ENCODE results near the gene DMTF1. TPM values are rescaled to one million over a fixed set of nuclear protein-coding genes. Genes with fewer than 3 reads are reported as not detected.

DMTF1 gene
- polyA plus RNA-seq, 3 donors, result 4.9 to 108 (median 8.3) TPM

GRCh38 chr7:87223666-87224065 lies 71.4 kb downstream of the DMTF1 start:
- no peak overlapping the region for H2AFZ ChIP-seq (ENCODE audit: insufficient read depth, low read depth, low read length, poor library complexity, severe bottlenecking)
- peaks cover 0 to 2% (median 0%) of the 10 kb centered on the region in 7 donors for H3K9me3 Mint-ChIP-seq
- H3K27ac Mint-ChIP-seq, result no peak overlapping the region
- H3K79me2 ChIP-seq (ENCODE audit: insufficient read depth, low read length), result peaks cover 9% of the 10 kb centered on the region
- no peak overlapping the region for H3K9ac ChIP-seq (ENCODE audit: insufficient read depth, low read length, poor library complexity, severe bottlenecking)
- peaks cover 22 to 29% of the 10 kb centered on the region in 2 donors for H3K27me3 ChIP-seq (ENCODE audit: control insufficient read depth in 2 of 2, insufficient read depth in 2 of 2, low read length in 2 of 2)
- no peaks in the 10 kb centered on the region for H3K36me3 Mint-ChIP-seq
- no peak for DNase-seq
- peaks cover 9 to 17% of the 10 kb centered on the region in 2 donors for H3K4me1 ChIP-seq (ENCODE audit: control insufficient read depth in 1 of 2, insufficient read depth in 2 of 2, low read length in 2 of 2)
- intact Hi-C loops (cut with micrococcal nuclease), result no loop called here
- no CpG with 5 or more reads among the region's 1 CpG for WGBS (ENCODE audit: insufficient coverage)
- no peaks in the 10 kb centered on the region for H3K36me3 ChIP-seq (replicated peaks in 1 of 2; ENCODE audit: control insufficient read depth in 1 of 2, insufficient read depth in 2 of 2, low read length in 2 of 2)
- no peak overlapping the region for H3K4me2 ChIP-seq (replicated peaks; ENCODE audit: extremely low read depth, low read length, poor library complexity, severe bottlenecking)
- no peak overlapping the region for H3K4me3 ChIP-seq (replicated peaks in 1 of 3; ENCODE audit: low read depth in 2 of 3, low read length in 3 of 3)
- peaks cover 0 to 19% (median 16%) of the 10 kb centered on the region in 3 donors for H3K27me3 Mint-ChIP-seq (ENCODE audit: low read depth in 3 of 3)
- H3K27ac ChIP-seq (ENCODE audit: low read depth in 1 of 2, low read length in 2 of 2), result no peak overlapping the region
- no peak overlapping the region for H3K4me3 Mint-ChIP-seq
- peaks cover 4% of the 10 kb centered on the region for H4K20me1 ChIP-seq (ENCODE audit: insufficient read depth, low read length)
- peaks cover 13% of the 10 kb centered on the region for H3K4me1 Mint-ChIP-seq
- TF ChIP-seq CTCF (IDR thresholded peaks at IDR 0.05), result no peak
- no peaks in the 10 kb centered on the region for H3K9me3 ChIP-seq (replicated peaks in 1 of 2; ENCODE audit: control insufficient read depth in 1 of 2, insufficient read depth in 1 of 2, low read length in 2 of 2)

DNA sequence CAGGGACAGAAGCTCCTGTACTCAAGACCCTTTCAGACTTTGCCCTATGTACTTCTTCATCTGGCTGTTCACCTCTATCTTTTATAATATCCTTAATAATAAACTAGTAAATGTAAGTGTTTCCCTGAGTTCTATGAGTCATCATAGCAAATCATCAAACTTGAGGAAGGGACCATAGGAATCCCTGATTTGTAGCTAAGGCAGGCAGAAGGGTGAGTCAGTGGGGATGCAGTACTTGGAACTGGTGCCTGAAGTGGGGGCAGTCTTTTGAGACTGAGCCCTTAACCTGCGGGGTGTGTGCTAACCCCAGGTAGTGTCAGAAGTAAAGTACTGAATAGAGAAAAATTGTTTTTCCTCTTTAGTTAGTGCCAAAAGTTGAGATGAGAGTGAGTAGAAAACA lies 73.4 kb downstream of the DMTF1 start:
- H3K27me3 Mint-ChIP-seq (ENCODE audit: low read depth in 3 of 3), result peaks cover 0 to 16% (median 13%) of the 10 kb centered on the region in 3 donors
- Histone ChIP-seq H3K4me1 (ENCODE audit: control insufficient read depth in 1 of 2, insufficient read depth in 2 of 2, low read length in 2 of 2) (peaks cover 3 to 4% of the 10 kb centered on the region in 2 donors), H3K4me2 (replicated peaks; ENCODE audit: extremely low read depth, low read length, poor library complexity, severe bottlenecking) (no peak overlapping the region), H3K4me3 (replicated peaks in 1 of 3; ENCODE audit: low read depth in 2 of 3, low read length in 3 of 3) (no peak overlapping the region), H3K27me3 (ENCODE audit: control insufficient read depth in 2 of 2, insufficient read depth in 2 of 2, low read length in 2 of 2) (peaks cover 20 to 27% of the 10 kb centered on the region in 2 donors), H3K79me2 (ENCODE audit: insufficient read depth, low read length) (no peaks in the 10 kb centered on the region), H3K36me3 (replicated peaks in 1 of 2; ENCODE audit: control insufficient read depth in 1 of 2, insufficient read depth in 2 of 2, low read length in 2 of 2) (no peaks in the 10 kb centered on the region), H4K20me1 (ENCODE audit: insufficient read depth, low read length) (no peaks in the 10 kb centered on the region), H3K9ac (ENCODE audit: insufficient read depth, low read length, poor library complexity, severe bottlenecking) (no peak overlapping the region), H3K9me3 (replicated peaks in 1 of 2; ENCODE audit: control insufficient read depth in 1 of 2, insufficient read depth in 1 of 2, low read length in 2 of 2) (peaks cover 0 to 7% of the 10 kb centered on the region in 2 donors), H3K27ac (ENCODE audit: low read depth in 1 of 2, low read length in 2 of 2) (no peak overlapping the region), H2AFZ (ENCODE audit: insufficient read depth, low read depth, low read length, poor library complexity, severe bottlenecking) (no peak overlapping the region)
- no CpG with 5 or more reads among the region's 1 CpG for WGBS (ENCODE audit: insufficient coverage)
- H3K4me3 Mint-ChIP-seq, result no peak overlapping the region
- H3K36me3 Mint-ChIP-seq, result no peaks in the 10 kb centered on the region
- DNase-seq, result peak in 1 of 3 donors; percentile 17
- H3K9me3 Mint-ChIP-seq, result peaks cover 0 to 4% (median 0%) of the 10 kb centered on the region in 7 donors
- H3K27ac Mint-ChIP-seq, result no peak overlapping the region
- TF ChIP-seq CTCF (IDR thresholded peaks at IDR 0.05), result no peak
- peaks cover 7% of the 10 kb centered on the region for H3K4me1 Mint-ChIP-seq
- intact Hi-C loops (cut with micrococcal nuclease), result no loop called here

All from CD14-positive monocyte (primary cell).